Fibroblast of mammary gland (primary cell): ENCODE results near the gene STARD10.

Experiments
- DNase-seq: peaks from one replicate; pipeline ENCODE4 v3.0.0-alpha.2; 2010; ENCODE audit warnings: low read depth
- H3K4me3 ChIP-seq: 2 replicates; pipeline ENCODE4 v1.5.1; 2011; ENCODE audit warnings: low read depth, mild to moderate bottlenecking, low read length, moderate library complexity; ENCODE audit not compliant: control insufficient read depth
- TF ChIP-seq, protein P1 (sequence below): conservative IDR thresholded peaks from 2 replicates; pipeline ENCODE4 v1.5.1; 2011; ENCODE audit warnings: low read depth, low read length, inconsistent platforms; ENCODE audit not compliant: control insufficient read depth, insufficient read depth

The STARD10 gene

DNA sequence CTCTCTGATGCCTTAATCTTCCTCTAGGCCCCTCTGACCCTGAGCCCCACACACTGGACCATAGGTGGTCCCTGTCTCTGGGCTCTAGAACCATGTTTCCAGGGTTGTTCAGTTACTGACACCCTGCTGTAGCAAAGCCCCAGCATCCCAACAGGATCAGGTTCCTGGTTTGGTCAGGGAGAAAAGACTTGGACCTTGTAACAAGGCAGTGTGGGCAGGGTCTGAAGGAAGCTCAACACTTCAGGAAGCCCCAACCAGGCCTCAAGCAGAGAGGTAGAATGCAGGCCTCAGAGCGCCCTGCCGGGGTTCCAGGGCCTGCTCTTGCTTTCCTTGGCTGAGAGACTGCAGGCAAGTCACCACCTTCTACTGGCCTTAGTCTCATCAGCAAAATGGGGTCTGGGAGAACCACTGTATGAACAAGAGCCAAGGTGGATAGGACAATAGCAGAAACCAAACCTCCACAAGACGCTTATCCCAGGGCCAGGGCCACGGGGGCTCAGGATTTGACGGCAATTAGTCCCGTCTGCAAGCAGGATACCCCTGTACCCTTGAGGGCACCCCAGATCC is 46.5 kb downstream of the STARD10 start:
- H3K4me3 ChIP-seq = no peak overlapping the region
- DNase-seq = no peak
- TF ChIP-seq, protein P1, sequence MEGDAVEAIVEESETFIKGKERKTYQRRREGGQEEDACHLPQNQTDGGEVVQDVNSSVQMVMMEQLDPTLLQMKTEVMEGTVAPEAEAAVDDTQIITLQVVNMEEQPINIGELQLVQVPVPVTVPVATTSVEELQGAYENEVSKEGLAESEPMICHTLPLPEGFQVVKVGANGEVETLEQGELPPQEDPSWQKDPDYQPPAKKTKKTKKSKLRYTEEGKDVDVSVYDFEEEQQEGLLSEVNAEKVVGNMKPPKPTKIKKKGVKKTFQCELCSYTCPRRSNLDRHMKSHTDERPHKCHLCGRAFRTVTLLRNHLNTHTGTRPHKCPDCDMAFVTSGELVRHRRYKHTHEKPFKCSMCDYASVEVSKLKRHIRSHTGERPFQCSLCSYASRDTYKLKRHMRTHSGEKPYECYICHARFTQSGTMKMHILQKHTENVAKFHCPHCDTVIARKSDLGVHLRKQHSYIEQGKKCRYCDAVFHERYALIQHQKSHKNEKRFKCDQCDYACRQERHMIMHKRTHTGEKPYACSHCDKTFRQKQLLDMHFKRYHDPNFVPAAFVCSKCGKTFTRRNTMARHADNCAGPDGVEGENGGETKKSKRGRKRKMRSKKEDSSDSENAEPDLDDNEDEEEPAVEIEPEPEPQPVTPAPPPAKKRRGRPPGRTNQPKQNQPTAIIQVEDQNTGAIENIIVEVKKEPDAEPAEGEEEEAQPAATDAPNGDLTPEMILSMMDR = no peak

DNA sequence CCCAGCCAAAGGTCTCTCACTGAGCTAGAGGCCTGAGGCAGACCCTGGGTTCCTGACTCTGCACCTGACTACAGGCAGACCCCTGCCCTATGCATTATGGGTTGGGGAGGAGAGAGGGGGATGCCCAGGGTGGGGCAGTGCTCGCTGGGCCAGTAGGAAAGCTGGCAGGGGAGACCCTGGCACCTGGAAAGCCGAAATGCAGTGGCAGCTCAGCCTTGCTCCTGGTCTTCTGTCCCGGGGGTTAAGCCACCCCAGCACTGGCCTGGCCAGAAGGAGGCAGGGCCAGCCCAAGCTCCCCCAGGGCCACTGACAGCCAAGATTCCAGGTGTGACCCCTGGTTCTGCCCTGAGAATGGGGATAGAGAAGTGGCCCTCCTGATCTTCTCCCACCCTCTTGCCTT is 47.0 kb downstream of the STARD10 start:
- no peak for DNase-seq
- TF ChIP-seq, protein P1 = no peak
- no peak overlapping the region for H3K4me3 ChIP-seq

DNA sequence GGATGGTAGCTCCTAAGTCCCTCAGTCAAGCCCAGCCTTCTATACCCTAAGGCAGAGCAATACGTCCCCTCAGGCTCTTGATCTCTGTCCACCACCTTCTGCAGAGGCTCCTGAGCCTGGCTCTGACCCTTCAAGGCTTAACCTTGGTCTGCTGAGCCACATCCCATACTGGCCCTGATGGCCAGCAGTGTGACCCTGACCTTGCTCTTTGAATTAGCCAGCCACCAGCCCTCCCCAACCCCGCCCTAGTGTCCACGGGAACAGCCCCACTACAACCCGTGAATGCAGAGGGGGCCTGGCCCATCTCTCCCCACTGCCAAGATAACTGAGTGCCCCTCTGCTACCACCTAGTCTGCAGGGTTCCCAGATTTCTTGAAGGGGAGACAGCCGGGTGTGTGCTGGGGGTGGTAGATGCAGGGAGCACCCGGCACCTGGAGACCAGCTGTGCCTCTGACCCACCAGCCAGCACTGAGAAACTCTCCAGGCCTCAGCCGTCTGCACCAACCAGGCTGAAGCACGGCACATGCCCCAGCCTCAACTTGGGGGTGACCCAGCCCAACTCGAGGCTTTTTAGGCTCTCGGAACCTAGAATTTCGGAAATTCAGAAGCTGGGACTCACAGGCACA is 47.8 kb downstream of the STARD10 start:
- H3K4me3 ChIP-seq = no peak overlapping the region
- DNase-seq = no peak
- TF ChIP-seq, protein P1 = no peak

DNA sequence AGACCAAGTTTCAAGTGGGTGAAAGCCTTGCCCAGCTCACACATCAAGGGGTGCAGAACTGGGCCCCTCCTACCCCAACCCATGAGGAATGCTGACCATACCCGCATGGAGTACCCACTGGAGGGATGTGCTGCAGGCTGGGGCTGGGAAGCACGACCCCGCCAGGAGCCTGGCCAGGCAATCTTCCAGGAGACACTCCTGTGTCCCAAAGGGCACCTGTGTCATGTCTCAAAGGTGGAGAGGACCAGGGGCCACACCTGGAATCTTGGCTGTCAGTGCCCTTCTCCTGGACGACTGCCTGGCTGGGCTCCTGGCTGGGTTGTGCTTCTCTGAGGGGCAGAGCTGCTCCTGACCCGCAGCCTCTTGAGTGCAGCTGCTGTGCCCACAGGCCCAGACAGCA is 48.3 kb downstream of the STARD10 start:
- TF ChIP-seq, protein P1 = no peak
- no peak for DNase-seq
- H3K4me3 ChIP-seq = no peak overlapping the region

DNA sequence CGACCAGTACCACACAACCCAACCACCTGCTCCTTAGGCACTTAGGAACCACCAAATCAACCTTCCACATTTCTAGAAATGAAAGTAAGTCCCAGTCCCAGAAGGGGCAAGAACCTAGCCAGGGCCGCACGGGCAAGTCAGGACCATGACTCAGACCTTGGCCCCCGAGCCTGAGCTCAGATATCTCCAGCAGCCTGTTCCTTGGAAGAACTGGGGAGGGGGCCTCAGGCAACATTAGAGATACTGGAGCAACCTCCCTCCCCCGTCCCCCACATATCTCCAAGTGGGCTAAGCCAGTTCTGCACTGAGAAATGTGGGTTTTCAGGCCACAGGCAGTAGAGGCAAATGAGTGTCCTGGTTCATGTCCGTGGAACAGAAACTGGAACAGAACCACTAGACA is 49.4 kb downstream of the STARD10 start:
- DNase-seq = no peak
- TF ChIP-seq, protein P1 = no peak
- no peak overlapping the region for H3K4me3 ChIP-seq

DNA sequence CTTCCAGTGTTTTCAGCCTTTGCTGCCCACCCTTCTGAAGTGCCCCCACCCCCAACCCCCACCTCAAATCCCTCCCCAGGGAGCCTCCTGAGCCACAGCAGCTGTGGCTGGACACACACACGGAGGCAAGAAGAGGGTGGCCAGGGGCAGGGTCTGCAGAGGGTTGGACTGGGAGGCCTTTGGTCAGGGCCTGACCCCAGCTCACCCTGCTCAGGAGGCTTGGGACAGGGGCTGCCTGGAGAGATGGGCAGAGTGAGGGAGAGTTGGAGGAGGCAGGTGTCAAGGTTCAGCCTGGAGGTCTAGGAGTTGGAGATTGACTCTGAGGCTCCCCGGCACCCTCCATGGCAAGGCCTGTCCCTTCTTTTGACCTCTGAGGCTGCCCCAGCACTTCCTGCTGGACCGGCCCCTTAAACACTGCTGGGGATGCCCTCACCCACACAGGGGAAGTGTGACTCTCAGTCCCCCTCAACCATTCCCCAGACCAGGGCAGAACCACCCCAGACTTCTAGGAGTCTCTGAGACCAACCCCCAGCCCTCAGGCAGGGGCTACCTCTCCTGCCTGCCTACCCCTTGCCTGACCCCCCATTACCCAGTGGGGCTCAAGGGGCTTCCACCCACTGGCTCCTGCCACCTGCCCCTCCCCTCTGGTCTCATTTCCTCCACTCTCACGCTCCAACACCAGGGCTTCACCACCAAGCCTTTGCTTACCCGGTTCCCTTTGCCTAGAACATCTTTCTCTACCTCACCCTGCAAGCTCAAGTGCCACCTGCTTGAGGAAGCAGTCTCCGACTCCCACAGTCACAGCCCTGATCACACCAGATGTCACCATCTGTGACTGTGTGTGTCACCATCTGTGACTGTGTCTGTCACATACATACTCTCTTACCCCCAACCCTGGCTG is 50.3 kb downstream of the STARD10 start:
- TF ChIP-seq, protein P1 = no peak
- no peak overlapping the region for H3K4me3 ChIP-seq
- no peak for DNase-seq
